Smooth muscle cell (in vitro differentiated cells): ENCODE results near the gene BAMBI. TPM values are rescaled to one million over a fixed set of nuclear protein-coding genes. Genes with fewer than 3 reads are reported as not detected.
A peak's percentile ranks its signal among the peaks of the same experiment; 100 is the strongest.

Experiments used
- DNase-seq: peaks from one replicate; lab custom pipeline; 2025; ENCODE audit not compliant: unreplicated experiment; lab: John Stamatoyannopoulos, UW
- H2AFZ ChIP-seq: fragments of 200-600 bp; sonication (generic); 2 replicates; pipeline ENCODE4 v1.6.0; 2016; ENCODE audit warnings: antibody characterized with exemption, low read depth, mild to moderate bottlenecking
- H3F3A ChIP-seq: fragments of 200-600 bp; sonication (generic); 2 replicates; pipeline ENCODE4 v1.6.0; 2017; ENCODE audit warnings: antibody characterized with exemption, low read depth
- H3K27ac ChIP-seq: fragments of 200-600 bp; sonication (generic); 2 replicates; pipeline ENCODE4 v1.5.1; 2016; ENCODE audit warnings: low read depth, mild to moderate bottlenecking
- H3K27me3 ChIP-seq: fragments of 200-600 bp; sonication (generic); 2 replicates; pipeline ENCODE4 v1.6.1; 2016; ENCODE audit warnings: low read depth, mild to moderate bottlenecking
- H3K36me3 ChIP-seq: fragments of 200-600 bp; sonication (generic); 2 replicates; pipeline ENCODE4 v1.5.1; 2016; ENCODE audit warnings: low read depth
- H3K4me1 ChIP-seq: fragments of 200-600 bp; sonication (generic); 2 replicates; pipeline ENCODE4 v1.5.1; 2016; ENCODE audit warnings: low read depth
- H3K4me2 ChIP-seq: fragments of 200-600 bp; sonication (generic); 2 replicates; pipeline ENCODE4 v1.6.0; 2016; ENCODE audit warnings: mild to moderate bottlenecking
- H3K4me3 ChIP-seq: fragments of 200-600 bp; sonication (generic); 2 replicates; pipeline ENCODE4 v1.5.1; 2016; ENCODE audit warnings: mild to moderate bottlenecking
- H3K79me2 ChIP-seq: fragments of 200-600 bp; sonication (generic); 2 replicates; pipeline ENCODE4 v1.6.0; 2016; ENCODE audit warnings: low read depth, mild to moderate bottlenecking
- H3K9ac ChIP-seq: fragments of 200-600 bp; sonication (generic); 2 replicates; pipeline ENCODE4 v1.6.0; 2016; ENCODE audit warnings: low read depth
- H3K9me3 ChIP-seq: fragments of 200-600 bp; sonication (generic); replicated peaks from 2 replicates; pipeline ENCODE4 v1.5.1; 2016; ENCODE audit warnings: low read depth
- H4K20me1 ChIP-seq: fragments of 200-600 bp; sonication (generic); 2 replicates; pipeline ENCODE4 v1.6.0; 2016; ENCODE audit warnings: low read depth
- CTCF ChIP-seq: fragments of 200-600 bp; sonication (generic); IDR thresholded peaks from 2 replicates; pipeline ENCODE4 v1.5.1; 2017; ENCODE audit warnings: borderline replicate concordance, mild to moderate bottlenecking, antibody characterized with exemption; ENCODE audit not compliant: insufficient read depth, poor library complexity, severe bottlenecking
- WGBS: methylation state at CpG from one replicate; pipeline ENCODE4 v1.1.7; 2016; ENCODE audit warnings: low lambda C conversion rate; 5-methylcytosine and 5-hydroxymethylcytosine counted together
- polyA plus RNA-seq: library from polyadenylated mRNA; unstranded; fragments of >200 nt; fragmentation: Nextera tagmentation; extraction: Ambion mirVana; gene quantifications from 2 replicates; pipeline ENCODE4 v1.2.1, GENCODE V29; 2016
- total RNA-seq: library from RNA; depleted of rRNA; stranded (reverse); fragments of >200 nt; gene quantifications from 2 replicates; pipeline ENCODE4 v1.2.3, GENCODE V29; 2014

The BAMBI gene
- total RNA-seq, result 621 and 648 TPM in 2 replicates
- polyA plus RNA-seq, result 878 and 879 TPM in 2 replicates

GRCh38 chr10:28676968-28677887, at the start of gene BAMBI:
BAMBI (plus strand) TSS chr10:28677521; CDS start chr10:28677898, 377 bp downstream.
- Histone ChIP-seq H3K36me3 (no peaks in the 10 kb centered on the region), H3K4me1 (peaks cover 16% of the 10 kb centered on the region), H3K4me3 (peak within 1 kb of the TSS; percentile 87), H3K9ac (peak within 1 kb of the TSS; percentile 88), H2AFZ (peak within 1 kb of the TSS; percentile 88), H3F3A (peaks cover 34% of the 10 kb centered on the region), H3K27ac (peak within 1 kb of the TSS; percentile 78), H3K27me3 (no peaks in the 10 kb centered on the region), H4K20me1 (peaks cover 49% of the 10 kb centered on the region), H3K9me3 (no peaks in the 10 kb centered on the region), H3K4me2 (peak within 1 kb of the TSS; percentile 98), H3K79me2 (peaks cover 81% of the 10 kb centered on the region)
- DNase-seq, result peak; percentile 87
- WGBS, result 2% methylated on average over 74 of the region's 120 CpGs
- TF ChIP-seq CTCF, result peak; percentile 61

GRCh38 chr10:28628184-28628893, 49.0 kb upstream of the BAMBI start:
- H3K27ac ChIP-seq, result peak overlapping the region; percentile 34
- H3K27me3 ChIP-seq, result no peaks in the 10 kb centered on the region
- no peaks in the 10 kb centered on the region for H3K79me2 ChIP-seq
- peak overlapping the region; percentile 36 for H2AFZ ChIP-seq
- no peaks in the 10 kb centered on the region for H3K9me3 ChIP-seq
- peak overlapping the region; percentile 77 for H3K4me2 ChIP-seq
- peak; percentile 94 for TF ChIP-seq CTCF
- no peaks in the 10 kb centered on the region for H4K20me1 ChIP-seq
- peak; percentile 27 for DNase-seq
- 15% methylated on average over 15 of the region's 15 CpGs for WGBS
- no peak overlapping the region for H3K4me3 ChIP-seq
- H3K4me1 ChIP-seq, result no peaks in the 10 kb centered on the region
- H3K36me3 ChIP-seq, result no peaks in the 10 kb centered on the region
- H3F3A ChIP-seq, result peaks cover 15% of the 10 kb centered on the region
- no peak overlapping the region for H3K9ac ChIP-seq

- Histone ChIP-seq H3K27ac (no peak overlapping the region), H3K36me3 (no peaks in the 10 kb centered on the region), H3K9me3 (no peaks in the 10 kb centered on the region), H3F3A (no peaks in the 10 kb centered on the region), H2AFZ (no peak overlapping the region), H3K9ac (no peak overlapping the region), H3K27me3 (no peaks in the 10 kb centered on the region), H4K20me1 (no peaks in the 10 kb centered on the region), H3K79me2 (no peaks in the 10 kb centered on the region), H3K4me1 (no peaks in the 10 kb centered on the region), H3K4me3 (no peak overlapping the region), H3K4me2 (no peak overlapping the region)
- no peak for TF ChIP-seq CTCF
- no peak for DNase-seq
- 52% methylated on average over 5 of the region's 5 CpGs for WGBS
Observed at GRCh38 chr10:28631896-28632583, 45.3 kb upstream of the BAMBI start.
